K562 (cell line): Measurements from ENCODE around the gene ANKRD13A. TPM values are rescaled to one million over a fixed set of nuclear protein-coding genes. Genes with fewer than 3 reads are reported as not detected.

Experiments used
- ATAC-seq: fragments of 200-7000 bp; cut with Tn5 transposase; 3 replicates; pipeline ENCODE4 v1.9.1; 2020; ENCODE audit warnings: moderate library complexity
- BruUV-seq: library from RNA; stranded (reverse); fragments of 400-500 nt; replicated peaks from 2 replicates; lab custom pipeline; 2021; lab: Mats Ljungman, UMichigan
- CTCF ChIA-PET: fragments of 300-600 bp; formaldehyde crosslinking; extraction: SDS; loops from one replicate; lab custom pipeline; 2021; ENCODE audit warnings: low intra/inter-chr PET ratio; lab: Yijun Ruan, JAX
- POLR2A ChIA-PET: fragments of 300-600, 350-650 bp; sonication (Branson Sonifier 250); formaldehyde crosslinking; extraction: SDS; loops from one replicate; lab custom pipeline; 2021; ENCODE audit warnings: antibody characterized with exemption, inconsistent platforms; lab: Yijun Ruan, JAX
- DNase-seq, 4 experiments: peaks; one replicate each; pipeline versions ENCODE4 v3.0.0 to v3.0.0-alpha.2; 2011 to 2018; ENCODE audit warnings: low spot score in 3 of 4, mixed read lengths in 3 of 4; ENCODE audit errors: extremely low read depth in 1 of 4
- FAIRE-seq: peaks from 2 replicates; lab custom pipeline; 2011; peaks lifted over from hg19 to GRCh38; lab: Jason Lieb, UNC
- H2AFZ ChIP-seq: 2 replicates; pipeline ENCODE4 v1.6.0; 2011; ENCODE audit warnings: low read depth, low read length, control low read depth, inconsistent platforms
- H3K27ac ChIP-seq: fragments of 200-600 bp; 3 replicates; pipeline ENCODE4 v1.8.0; 2011; ENCODE audit warnings: low read depth, mild to moderate bottlenecking, control low read depth, inconsistent platforms, low read length, moderate library complexity, mixed read lengths; ENCODE audit errors: extremely low read depth
- H3K27me3 ChIP-seq, 2 experiments: fragments of 300-600 bp in 1 of 2; 2 replicates in 1 of 2; 3 replicates in 1 of 2; pipeline versions ENCODE4 v1.6.0 to v1.8.0; 2011; ENCODE audit warnings: inconsistent platforms in 2 of 2, low read length in 2 of 2, mild to moderate bottlenecking in 1 of 2, mixed read lengths in 1 of 2, moderate library complexity in 1 of 2; ENCODE audit not compliant: control insufficient read depth in 2 of 2, insufficient read depth in 2 of 2
- H3K36me3 ChIP-seq: fragments of 300-600 bp; 3 replicates; pipeline ENCODE4 v1.8.0; 2011; ENCODE audit warnings: mild to moderate bottlenecking, low read length, inconsistent platforms; ENCODE audit not compliant: control insufficient read depth, insufficient read depth
- H3K4me1 ChIP-seq, 2 experiments: fragments of 200-600 bp in 1 of 2; replicated peaks in 1 of 2; 2 replicates in 1 of 2; 3 replicates in 1 of 2; pipeline versions ENCODE4 v1.5.1 to v1.8.0; 2011; ENCODE audit warnings: inconsistent platforms in 2 of 2, low read length in 2 of 2, mild to moderate bottlenecking in 1 of 2, mixed read lengths in 1 of 2, moderate library complexity in 1 of 2; ENCODE audit not compliant: control insufficient read depth in 2 of 2, insufficient read depth in 2 of 2
- H3K4me2 ChIP-seq: 2 replicates; pipeline ENCODE4 v1.6.1; 2011; ENCODE audit warnings: low read length, control low read depth, inconsistent platforms, mixed read lengths; ENCODE audit not compliant: insufficient read depth
- H3K4me3 ChIP-seq: fragments of 200-600 bp; sonication (generic), shearing (Covaris generic); 2 replicates; pipeline ENCODE4 v1.5.1; 2016; ENCODE audit warnings: control low read depth, inconsistent platforms
- H3K79me2 ChIP-seq: fragments of 200-600 bp; 3 replicates; pipeline ENCODE4 v1.8.0; 2011; ENCODE audit warnings: low read length, inconsistent platforms; ENCODE audit not compliant: control insufficient read depth, insufficient read depth
- H3K9ac ChIP-seq, 2 experiments: 2 replicates each; pipeline versions ENCODE4 v1.6.0 to v1.6.1; 2011; ENCODE audit warnings: low read depth in 2 of 2, low read length in 2 of 2, control low read depth in 1 of 2, inconsistent platforms in 1 of 2, mild to moderate bottlenecking in 1 of 2, mixed read lengths in 1 of 2; ENCODE audit not compliant: insufficient read depth in 1 of 2
- H3K9me1 ChIP-seq: one replicate; pipeline ENCODE4 v1.6.0; 2011; ENCODE audit warnings: inconsistent platforms, mild to moderate bottlenecking, low read length, moderate library complexity; ENCODE audit not compliant: control insufficient read depth, insufficient read depth
- H3K9me3 ChIP-seq: replicated peaks from 2 replicates; pipeline ENCODE4 v1.5.1; 2011; ENCODE audit warnings: low read depth, low read length, inconsistent platforms; ENCODE audit not compliant: control insufficient read depth, insufficient read depth
- H4K20me1 ChIP-seq: replicated peaks from 2 replicates; pipeline ENCODE4 v1.6.1; 2011; ENCODE audit warnings: low read length, inconsistent platforms, mixed read lengths; ENCODE audit not compliant: control insufficient read depth, insufficient read depth
- ARID4B ChIP-seq: sonication (generic); formaldehyde crosslinking; IDR thresholded peaks from 2 replicates; pipeline ENCODE4 v1.8.0; 2022; ENCODE audit warnings: mild to moderate bottlenecking, missing genetic modification reagents
- CBFB ChIP-seq: sonication (generic); formaldehyde crosslinking; IDR thresholded peaks from 2 replicates; pipeline ENCODE4 v1.4.0; 2020; ENCODE audit warnings: mild to moderate bottlenecking, missing genetic modification reagents
- KAT7 ChIP-seq: sonication (generic); formaldehyde crosslinking; IDR thresholded peaks from 2 replicates; pipeline ENCODE4 v1.8.0; 2022; ENCODE audit warnings: missing genetic modification reagents, mild to moderate bottlenecking, borderline replicate concordance
- KDM1A ChIP-seq, 2 experiments: fragments of 450-650 bp; IDR thresholded peaks; 2 replicates each; pipeline ENCODE4 v1.6.1; 2016; ENCODE audit warnings: mild to moderate bottlenecking in 2 of 2
- WGBS: fragments of 100-300 bp; shearing (Covaris generic); methylation state at CpG from one replicate; pipeline ENCODE4 v1.1.6; 2016; ENCODE audit warnings: low coverage, mixed read lengths; ENCODE audit not compliant: insufficient coverage; ENCODE audit errors: missing lambda C conversion rate; 5-methylcytosine and 5-hydroxymethylcytosine counted together
- in situ Hi-C: fragments of 300-500 bp; cut with MboI; formaldehyde crosslinking; loops from 4 replicates; pipeline ENCODE4 v1.15.0; 2018; ENCODE audit warnings: inconsistent platforms, mixed read lengths
- intact Hi-C: fragments of 100-400 bp; cut with micrococcal nuclease; formaldehyde crosslinking; loops from 2 replicates; pipeline ENCODE4 v1.14.2; 2022
- polyA plus RNA-seq, 8 experiments: library from polyadenylated mRNA; depleted of rRNA in 4 of 8; stranded (reverse) in 5 of 8; unstranded in 3 of 8; fragments of >200 nt; fragmentation: Nextera tagmentation in 2 of 8; fragmentation: Illumina TruSeq in 1 of 8; extraction: Ambion mirVana in 2 of 8; extraction: Trizol in 1 of 8; gene quantifications; 2 replicates each; pipeline versions ENCODE4 v1.2.1 to v1.2.3, GENCODE V29; 2011 to 2014; ENCODE audit warnings: inconsistent platforms in 1 of 8, missing spikeins in 1 of 8
- total RNA-seq, 7 experiments: library from RNA; depleted of rRNA in 6 of 7; stranded (reverse); fragments of >200 nt in 6 of 7; fragmentation: Illumina TruSeq in 2 of 7; extraction: Trizol in 2 of 7; gene quantifications; 2 replicates each; pipeline versions ENCODE4 v1.2.1 to v1.2.3, GENCODE V29; 2011 to 2021; ENCODE audit warnings: low replicate concordance in 1 of 7
- TF ChIP-seq, protein P1 (sequence below): fragments of 250-450 bp; sonication (Bioruptor Pico); IDR thresholded peaks from 2 replicates; pipeline ENCODE4 v1.4.0; 2020; ENCODE audit warnings: mild to moderate bottlenecking, moderate library complexity
- TF ChIP-seq, protein P2 (sequence below): sonication (generic); formaldehyde crosslinking; IDR thresholded peaks from 2 replicates; pipeline ENCODE4 v1.8.0; 2023; ENCODE audit warnings: missing genetic modification reagents, mild to moderate bottlenecking, borderline replicate concordance

ANKRD13A gene
- total and polyA plus RNA-seq, 9 of the 15 experiments (the other 6 are each of a cell fraction or from before 2014, with no cell fraction given): 5.0 to 55.0 (median 41.5) TPM

GRCh38 chr12:109999649-109999971 is 380 bp downstream of the ANKRD13A start:
- Histone ChIP-seq H3K79me2 (peaks cover 32% of the 10 kb centered on the region), H3K27ac (peak overlapping the region; percentile 99), H3K9ac (peak overlapping the region; percentile 98 to 99), H3K4me2 (peak overlapping the region; percentile 85), H2AFZ (peak overlapping the region; percentile 100), H3K4me3 (peak overlapping the region; percentile 77), H3K9me3 (no peaks in the 10 kb centered on the region), H3K9me1 (no peaks in the 10 kb centered on the region), H3K27me3 (no peaks in the 10 kb centered on the region), H4K20me1 (no peaks in the 10 kb centered on the region), H3K4me1 (peaks cover 23 to 27% of the 10 kb centered on the region in 2 experiments), H3K36me3 (peaks cover 8% of the 10 kb centered on the region)
- DNase-seq (no peak), ATAC-seq (no peak), FAIRE-seq (no peak)
- ChIA-PET CTCF (interaction anchor here (0.7 kb wide), 1 partner anchor 597 kb away, joined by 3 read pairs; no protein-coding TSS in a partner anchor), POLR2A (interaction anchor here (0.7 to 2.0 kb wide), 3 partner anchors 14 to 113 kb away, joined by 3 to 7 read pairs (median 3); no protein-coding TSS in a partner anchor)
- intact Hi-C loops (no loop called here), in situ Hi-C loops (no loop called here)
- no TSS peak for BruUV-seq
- WGBS: 1% methylated on average over 21 of the region's 27 CpGs
- TF ChIP-seq ARID4B (CRISPR knock-in tag) (0 out of 2 replicates have a peak, but pooled peaks have one; percentile 14), KDM1A (IDR thresholded peaks at IDR 0.05) (no peak), KAT7 (CRISPR knock-in tag) (0 out of 2 replicates have a peak, but pooled peaks have one; percentile 52), CBFB (CRISPR knock-in tag) (0 out of 2 replicates have a peak, but pooled peaks have one; percentile 35)
- TF ChIP-seq, protein P1, sequence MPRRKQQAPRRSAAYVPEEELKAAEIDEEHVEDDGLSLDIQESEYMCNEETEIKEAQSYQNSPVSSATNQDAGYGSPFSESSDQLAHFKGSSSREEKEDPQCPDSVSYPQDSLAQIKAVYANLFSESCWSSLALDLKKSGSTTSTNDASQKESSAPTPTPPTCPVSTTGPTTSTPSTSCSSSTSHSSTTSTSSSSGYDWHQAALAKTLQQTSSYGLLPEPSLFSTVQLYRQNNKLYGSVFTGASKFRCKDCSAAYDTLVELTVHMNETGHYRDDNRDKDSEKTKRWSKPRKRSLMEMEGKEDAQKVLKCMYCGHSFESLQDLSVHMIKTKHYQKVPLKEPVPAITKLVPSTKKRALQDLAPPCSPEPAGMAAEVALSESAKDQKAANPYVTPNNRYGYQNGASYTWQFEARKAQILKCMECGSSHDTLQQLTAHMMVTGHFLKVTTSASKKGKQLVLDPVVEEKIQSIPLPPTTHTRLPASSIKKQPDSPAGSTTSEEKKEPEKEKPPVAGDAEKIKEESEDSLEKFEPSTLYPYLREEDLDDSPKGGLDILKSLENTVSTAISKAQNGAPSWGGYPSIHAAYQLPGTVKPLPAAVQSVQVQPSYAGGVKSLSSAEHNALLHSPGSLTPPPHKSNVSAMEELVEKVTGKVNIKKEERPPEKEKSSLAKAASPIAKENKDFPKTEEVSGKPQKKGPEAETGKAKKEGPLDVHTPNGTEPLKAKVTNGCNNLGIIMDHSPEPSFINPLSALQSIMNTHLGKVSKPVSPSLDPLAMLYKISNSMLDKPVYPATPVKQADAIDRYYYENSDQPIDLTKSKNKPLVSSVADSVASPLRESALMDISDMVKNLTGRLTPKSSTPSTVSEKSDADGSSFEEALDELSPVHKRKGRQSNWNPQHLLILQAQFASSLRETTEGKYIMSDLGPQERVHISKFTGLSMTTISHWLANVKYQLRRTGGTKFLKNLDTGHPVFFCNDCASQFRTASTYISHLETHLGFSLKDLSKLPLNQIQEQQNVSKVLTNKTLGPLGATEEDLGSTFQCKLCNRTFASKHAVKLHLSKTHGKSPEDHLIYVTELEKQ (CRISPR knock-in tag): no peak
- TF ChIP-seq, protein P2, sequence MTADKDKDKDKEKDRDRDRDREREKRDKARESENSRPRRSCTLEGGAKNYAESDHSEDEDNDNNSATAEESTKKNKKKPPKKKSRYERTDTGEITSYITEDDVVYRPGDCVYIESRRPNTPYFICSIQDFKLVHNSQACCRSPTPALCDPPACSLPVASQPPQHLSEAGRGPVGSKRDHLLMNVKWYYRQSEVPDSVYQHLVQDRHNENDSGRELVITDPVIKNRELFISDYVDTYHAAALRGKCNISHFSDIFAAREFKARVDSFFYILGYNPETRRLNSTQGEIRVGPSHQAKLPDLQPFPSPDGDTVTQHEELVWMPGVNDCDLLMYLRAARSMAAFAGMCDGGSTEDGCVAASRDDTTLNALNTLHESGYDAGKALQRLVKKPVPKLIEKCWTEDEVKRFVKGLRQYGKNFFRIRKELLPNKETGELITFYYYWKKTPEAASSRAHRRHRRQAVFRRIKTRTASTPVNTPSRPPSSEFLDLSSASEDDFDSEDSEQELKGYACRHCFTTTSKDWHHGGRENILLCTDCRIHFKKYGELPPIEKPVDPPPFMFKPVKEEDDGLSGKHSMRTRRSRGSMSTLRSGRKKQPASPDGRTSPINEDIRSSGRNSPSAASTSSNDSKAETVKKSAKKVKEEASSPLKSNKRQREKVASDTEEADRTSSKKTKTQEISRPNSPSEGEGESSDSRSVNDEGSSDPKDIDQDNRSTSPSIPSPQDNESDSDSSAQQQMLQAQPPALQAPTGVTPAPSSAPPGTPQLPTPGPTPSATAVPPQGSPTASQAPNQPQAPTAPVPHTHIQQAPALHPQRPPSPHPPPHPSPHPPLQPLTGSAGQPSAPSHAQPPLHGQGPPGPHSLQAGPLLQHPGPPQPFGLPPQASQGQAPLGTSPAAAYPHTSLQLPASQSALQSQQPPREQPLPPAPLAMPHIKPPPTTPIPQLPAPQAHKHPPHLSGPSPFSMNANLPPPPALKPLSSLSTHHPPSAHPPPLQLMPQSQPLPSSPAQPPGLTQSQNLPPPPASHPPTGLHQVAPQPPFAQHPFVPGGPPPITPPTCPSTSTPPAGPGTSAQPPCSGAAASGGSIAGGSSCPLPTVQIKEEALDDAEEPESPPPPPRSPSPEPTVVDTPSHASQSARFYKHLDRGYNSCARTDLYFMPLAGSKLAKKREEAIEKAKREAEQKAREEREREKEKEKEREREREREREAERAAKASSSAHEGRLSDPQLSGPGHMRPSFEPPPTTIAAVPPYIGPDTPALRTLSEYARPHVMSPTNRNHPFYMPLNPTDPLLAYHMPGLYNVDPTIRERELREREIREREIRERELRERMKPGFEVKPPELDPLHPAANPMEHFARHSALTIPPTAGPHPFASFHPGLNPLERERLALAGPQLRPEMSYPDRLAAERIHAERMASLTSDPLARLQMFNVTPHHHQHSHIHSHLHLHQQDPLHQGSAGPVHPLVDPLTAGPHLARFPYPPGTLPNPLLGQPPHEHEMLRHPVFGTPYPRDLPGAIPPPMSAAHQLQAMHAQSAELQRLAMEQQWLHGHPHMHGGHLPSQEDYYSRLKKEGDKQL: no peak
